Stimulated activated CD8-positive, alpha-beta memory T cell treated with anti-CD3 and anti-CD28 coated beads, Interleukin-12 subunit alpha, Interleukin-12 subunit beta, amount 100 ng/mL, for 1 hour (primary cell): ENCODE measurements around the gene RAD51B.
"Not testable (repeated sequence)": the region's sequence is repeated elsewhere in the genome, so short reads cannot be mapped to it uniquely, and the experiment has no call there.

Experiments
- DNase-seq: peaks from one replicate; pipeline ENCODE4 v3.0.0-alpha.2; 2020; ENCODE audit warnings: low read depth

The RAD51B gene

DNA sequence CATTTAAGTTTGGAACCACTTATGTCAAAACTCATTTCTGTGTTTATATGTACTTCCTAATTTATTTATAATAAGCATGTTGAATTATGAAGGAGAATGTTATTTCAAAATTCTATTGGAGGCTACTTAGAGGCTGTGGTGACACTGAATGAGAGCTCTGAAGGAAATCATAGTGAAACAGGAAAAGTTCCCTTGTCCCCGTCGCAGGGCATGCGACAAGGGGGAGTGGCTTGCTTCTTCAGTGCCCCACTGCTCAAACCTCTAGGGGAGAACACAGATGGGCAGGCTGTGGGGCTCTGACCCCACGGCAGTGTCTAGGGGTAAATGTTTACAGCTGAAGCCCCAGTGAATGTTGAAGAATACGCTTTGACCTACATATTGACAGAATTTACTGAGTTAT is 261.9 kb downstream of the RAD51B start:
- no peak for DNase-seq

DNA sequence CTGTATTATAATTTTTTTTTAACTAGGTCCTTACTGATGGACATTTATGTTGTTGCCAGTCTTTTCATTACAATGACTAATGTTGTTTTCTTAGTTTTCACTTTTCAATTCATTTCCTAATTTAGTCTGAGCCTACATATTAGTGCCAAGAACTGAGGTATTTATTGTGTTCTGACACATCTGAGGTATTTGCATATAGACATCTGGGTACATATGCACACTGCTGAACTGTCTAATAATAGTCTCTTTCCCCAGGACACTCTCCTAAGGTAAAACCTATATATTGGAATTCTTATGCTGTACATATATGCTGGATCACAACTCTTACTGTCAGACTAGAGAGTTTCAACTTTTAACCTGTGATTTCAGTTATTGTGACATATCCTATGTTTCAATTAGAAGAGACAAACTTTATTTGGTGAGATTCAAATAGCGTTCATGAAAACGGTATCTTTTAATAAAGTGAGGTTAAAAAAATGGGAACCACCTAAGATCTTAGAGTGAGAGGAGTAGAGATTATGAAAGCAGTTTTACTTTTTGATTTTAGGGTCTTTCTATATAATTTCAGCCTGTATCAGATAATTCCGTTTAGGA is 263.2 kb downstream of the RAD51B start:
- no peak for DNase-seq

DNA sequence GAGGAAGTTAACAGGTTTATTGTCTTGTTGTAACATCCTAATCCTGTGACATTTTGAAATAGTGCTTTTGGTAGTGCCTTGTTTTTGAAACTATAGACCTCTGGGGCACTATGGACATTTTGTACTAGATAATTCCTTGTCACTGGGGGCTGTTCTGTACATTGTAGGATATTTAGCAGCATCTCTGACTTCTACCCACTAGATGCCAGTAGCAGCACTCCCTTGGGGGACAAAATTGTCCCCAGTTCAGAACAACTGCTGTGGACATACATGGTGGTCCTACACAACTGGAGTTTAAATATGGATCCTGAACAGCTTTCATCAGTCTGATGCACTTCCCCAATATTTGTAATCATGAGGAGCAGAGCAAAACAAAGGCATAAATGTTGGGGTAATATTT is 264.7 kb downstream of the RAD51B start:
- DNase-seq: no peak

DNA sequence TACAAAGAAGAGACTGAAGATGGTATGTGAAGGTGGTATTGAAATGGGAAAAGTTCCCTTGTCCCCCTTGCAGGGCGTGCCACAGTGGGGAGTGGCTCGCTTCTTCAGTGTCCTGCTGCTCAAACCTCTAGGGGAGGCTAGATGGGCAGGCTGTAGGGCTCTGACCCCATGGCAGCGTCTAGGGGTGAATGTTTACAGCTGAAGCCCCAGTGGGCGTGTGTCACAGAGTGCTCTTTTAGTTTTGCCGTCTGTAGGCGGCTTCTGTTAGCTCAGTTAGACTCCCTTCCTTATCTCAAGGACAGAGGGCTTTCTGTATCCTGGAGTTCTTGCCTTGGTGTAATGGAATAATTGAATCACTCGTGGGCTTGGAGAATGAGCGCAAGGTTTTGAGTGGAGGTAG is 266.2 kb downstream of the RAD51B start:
- DNase-seq: no peak

DNA sequence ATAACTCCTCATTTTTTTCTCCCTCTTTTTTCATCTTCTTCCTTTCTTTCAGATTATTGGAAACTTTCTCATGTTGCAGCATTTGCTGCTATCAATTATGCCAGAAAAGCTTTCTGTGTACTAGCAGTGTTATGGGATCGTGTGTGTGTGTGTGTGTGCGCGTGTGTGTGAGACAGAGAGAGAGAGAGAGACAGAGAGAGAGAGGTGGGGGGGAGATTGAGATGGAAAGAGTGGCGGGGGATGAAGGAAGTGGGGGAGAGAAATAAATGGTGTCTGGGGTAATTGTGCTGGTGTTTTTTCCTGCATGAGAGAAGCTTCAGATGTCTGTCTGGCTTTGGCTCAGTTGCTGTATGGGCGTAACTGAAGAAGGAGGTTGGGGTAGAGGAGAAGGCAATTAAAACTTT is 268.9 kb downstream of the RAD51B start:
- no peak for DNase-seq

DNA sequence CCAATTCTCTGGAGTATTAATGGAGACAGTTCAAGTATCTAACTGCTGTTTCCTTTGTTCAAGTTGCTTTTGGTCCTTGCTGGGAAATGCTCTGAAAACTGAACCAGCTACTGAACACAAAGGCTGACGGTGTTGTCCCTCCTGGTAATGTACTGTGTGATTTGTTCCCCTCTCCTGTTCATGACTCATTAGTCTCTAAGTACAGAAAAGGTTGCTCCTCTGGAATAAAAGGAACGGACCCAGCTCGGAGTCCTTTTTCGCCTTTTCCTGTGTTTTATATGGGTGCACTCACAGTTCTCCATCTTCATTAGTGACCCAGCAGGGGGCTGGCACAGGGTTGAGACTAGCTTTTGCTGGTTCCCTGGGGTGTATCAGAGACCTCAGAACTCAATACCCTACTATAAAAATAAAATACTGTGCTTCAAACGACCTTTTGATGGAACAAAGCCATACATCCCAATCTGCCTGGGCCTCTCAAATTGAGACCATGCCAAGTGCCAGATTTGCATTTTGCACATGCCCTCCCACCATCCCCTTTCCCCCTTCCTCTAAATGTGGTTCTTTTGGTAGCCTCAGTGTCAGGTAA is 269.7 kb downstream of the RAD51B start:
- DNase-seq: no peak

DNA sequence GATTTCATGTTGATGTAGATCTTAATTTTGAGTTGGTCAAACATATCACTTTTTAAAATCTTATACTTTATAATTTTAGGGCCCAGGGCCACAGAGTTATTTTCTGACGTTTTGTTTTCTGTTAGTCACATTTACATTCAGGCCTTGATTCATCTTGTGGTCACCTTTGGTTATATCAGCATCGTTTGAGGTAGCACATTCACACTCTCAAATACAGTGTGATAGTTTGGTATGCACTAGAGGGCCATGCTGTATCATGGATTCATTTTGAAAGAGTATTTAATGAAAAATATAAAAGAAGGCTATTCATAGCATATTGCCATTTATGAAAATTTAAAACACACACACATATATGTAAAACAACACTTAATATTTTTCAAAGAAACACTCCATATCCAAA is 274.6 kb downstream of the RAD51B start:
- no peak for DNase-seq

DNA sequence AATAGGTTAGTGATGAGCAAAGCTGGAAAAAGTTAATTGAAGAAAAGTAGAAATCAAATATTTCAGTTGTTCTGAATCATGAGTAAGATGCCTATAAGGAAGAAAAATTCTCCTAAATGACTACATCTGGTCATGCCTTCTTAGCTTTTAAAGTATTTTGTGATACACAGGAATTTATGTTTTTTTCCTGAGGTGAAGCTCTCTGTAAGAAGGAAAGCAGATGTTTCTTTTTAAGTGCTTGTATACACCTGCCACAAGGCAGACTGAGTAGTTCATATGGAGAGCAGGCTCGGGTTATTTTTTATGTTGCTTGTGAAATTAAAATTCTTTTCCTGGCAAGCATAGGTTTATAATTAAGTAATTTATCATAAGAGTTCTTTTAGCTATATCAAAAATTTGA is 275.2 kb downstream of the RAD51B start:
- no peak for DNase-seq

DNA sequence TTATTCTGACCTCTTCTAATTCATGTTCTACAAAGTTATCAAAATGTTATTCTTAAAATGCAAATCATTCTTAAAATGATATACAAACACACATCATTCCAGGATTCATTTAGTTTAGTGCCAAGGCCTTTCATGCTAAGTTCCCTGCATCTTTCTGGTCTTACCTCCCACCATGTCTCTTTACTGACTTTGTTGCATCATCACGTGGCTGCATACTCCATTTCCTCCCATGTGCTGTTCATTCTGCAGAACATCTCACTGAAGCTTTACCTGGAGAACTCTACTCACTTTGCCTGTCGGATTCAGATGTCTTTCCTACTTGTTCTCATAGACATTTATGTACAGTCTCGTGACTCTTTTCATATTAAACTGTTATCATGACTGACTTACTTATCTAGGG is 278.1 kb downstream of the RAD51B start:
- DNase-seq: no peak

DNA sequence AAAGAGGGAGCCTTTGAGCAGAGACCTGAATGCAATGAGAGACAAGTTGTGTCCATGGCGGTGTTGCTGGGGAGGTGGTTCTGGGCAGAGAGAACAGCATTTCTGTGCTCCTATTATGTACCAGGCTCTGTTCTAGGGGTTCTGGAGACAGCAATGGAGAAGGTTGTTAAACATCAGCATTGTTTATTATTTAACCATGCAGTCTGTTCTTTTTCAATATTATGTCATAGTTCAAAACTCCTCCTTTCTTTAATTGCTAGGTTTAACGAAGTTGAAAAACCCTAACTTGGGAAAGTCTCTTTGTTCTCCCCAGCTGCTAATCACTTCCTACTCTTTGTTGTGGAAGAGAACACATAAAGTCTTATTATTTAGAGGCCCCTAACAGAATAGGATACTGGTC is 279.3 kb downstream of the RAD51B start:
- DNase-seq: no peak

DNA sequence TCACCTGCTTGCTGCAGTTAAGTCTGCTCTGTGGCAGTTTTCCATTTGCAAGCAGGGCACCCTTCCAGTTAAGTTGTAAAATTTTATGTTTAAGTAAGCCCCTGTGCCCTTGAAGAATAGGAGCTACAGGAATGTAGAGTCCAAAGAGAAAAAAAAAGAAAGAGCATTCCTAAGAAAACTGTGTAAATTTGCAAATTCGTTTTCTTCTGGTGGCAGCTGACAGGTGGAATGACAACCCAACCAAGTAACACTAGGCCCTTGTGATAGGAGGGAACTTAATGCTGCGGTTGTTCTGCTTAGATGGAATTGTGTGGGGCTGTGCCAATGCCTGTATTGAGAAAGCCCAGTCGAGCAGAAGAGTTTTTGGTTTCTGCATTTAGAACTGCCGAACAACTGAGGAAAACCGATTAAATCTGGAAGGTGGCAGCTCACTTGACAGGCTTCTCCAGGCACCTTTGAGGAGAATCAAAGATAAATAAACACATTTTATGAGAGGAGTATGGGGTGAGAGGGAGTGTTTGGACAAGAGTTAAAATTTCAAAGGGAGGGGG is 280.0 kb downstream of the RAD51B start:
- no peak for DNase-seq

DNA sequence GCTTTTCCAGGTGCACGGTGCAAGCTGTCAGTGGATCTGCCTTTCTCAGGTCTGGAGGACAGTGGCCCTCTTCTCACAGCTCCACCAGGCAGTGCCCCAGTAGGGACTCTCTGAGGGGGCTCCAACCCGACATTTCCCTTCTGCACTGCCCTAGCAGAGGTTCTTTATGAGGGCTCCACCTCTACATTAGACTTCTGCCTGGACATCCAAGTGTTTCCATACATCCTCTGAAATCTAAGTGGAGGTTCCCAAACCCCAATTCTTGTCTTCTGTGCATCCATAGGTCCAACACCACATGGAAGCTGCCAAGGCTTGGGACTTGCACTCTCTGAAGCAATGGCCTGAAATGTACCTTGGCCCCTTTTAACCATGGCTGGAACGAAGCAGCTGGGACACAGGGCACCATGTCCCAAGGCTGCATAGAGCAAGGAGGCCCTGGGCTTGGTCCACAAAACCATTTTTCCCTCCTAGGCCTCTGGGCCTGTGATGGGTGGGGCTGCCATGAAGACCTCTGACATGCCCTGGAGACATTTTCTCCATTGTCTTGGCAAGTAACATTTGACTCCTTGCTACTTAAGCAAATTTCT is 282.2 kb downstream of the RAD51B start:
- not testable (repeated sequence) for DNase-seq

DNA sequence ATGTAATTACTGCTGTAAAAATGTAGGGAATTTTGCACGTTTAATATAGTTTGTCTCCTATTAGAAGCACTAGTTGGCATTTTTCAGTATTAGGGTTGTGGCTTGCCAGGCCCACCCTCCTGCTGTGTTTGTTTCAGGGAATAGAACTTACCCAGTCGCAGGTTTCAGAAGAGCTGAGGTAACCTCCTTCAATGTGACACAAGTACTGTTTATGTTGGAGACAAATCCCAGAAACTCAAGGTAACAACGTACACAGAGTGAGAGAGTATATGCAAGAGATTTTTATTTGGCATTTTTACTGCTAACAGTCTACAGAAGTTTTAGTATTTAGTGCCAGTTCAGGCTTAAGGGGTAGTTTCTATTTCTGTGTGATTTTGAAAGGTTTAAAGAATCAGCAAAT is 284.3 kb downstream of the RAD51B start:
- no peak for DNase-seq

DNA sequence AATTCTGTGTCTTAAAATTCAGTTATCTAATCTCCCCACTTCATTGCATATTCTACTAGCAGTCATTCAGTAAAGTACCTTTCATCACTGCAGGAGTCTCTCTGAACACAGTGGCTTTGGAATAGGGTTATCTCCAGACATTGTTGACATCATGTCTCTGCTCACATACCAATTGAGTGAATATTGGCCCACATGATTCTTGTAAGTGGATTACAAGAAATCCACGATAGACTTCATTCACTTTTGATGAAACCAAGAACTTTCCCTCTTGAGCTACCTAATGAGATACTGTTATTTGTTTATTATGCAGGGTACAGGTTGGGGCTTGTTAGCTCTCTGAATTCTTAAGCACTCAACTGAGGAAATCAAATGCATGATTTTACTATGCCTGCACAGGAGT is 284.9 kb downstream of the RAD51B start:
- DNase-seq: no peak

DNA sequence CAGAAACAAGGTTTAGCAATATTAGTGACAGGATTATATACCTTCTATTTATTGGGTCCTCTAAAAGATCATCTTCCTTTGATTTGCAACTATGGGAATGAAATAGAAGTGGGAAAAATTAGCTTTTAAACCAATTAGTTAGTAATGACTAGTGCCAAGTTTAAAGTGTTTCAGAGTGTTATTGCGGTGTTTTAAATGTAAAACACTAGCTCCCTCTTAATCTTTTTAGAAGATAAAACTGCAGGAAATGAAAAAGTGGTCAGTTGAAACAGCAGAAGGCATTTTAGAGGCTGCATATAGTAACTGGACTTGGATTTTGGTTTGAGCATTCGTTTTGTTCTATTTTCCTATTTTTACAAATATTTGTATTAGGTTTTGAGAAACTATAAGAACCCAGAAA is 286.2 kb downstream of the RAD51B start:
- no peak for DNase-seq

DNA sequence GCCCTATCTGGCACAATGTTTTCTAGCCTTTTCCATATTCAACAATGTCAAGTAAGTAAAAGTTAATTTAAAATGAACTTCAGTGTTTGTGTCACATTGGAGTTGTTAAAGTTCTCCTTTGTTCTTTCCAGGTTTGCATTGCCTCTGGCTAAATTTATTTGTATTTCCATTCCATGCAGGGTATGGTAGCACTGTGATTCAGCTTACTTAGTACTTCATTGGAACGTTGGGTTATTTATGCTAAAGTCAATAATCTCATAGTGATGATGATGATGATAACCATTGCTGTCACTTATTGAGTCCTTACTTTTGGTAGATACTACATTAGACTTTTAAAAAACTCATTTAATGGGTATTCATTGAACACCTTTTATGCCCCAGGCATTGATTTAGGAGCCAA is 286.9 kb downstream of the RAD51B start:
- DNase-seq: no peak

DNA sequence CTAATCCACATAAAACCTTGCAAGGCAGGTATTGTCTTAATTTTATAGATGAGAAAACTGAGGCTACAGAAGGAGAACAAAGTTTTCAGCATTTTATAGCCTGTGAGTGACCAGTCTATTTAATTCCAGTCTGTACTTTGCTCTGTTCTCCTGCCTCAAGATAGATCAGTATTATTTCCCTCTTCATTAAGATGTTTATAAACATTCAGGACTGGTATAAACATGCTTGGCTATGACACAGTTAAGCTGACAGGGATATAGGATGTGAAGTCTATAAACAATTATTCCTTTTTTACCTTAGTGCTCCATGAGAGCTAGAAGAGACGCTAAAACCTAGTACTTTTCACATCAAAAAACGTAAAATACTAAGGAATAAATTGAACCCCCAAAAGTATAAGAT is 287.3 kb downstream of the RAD51B start:
- DNase-seq: no peak

DNA sequence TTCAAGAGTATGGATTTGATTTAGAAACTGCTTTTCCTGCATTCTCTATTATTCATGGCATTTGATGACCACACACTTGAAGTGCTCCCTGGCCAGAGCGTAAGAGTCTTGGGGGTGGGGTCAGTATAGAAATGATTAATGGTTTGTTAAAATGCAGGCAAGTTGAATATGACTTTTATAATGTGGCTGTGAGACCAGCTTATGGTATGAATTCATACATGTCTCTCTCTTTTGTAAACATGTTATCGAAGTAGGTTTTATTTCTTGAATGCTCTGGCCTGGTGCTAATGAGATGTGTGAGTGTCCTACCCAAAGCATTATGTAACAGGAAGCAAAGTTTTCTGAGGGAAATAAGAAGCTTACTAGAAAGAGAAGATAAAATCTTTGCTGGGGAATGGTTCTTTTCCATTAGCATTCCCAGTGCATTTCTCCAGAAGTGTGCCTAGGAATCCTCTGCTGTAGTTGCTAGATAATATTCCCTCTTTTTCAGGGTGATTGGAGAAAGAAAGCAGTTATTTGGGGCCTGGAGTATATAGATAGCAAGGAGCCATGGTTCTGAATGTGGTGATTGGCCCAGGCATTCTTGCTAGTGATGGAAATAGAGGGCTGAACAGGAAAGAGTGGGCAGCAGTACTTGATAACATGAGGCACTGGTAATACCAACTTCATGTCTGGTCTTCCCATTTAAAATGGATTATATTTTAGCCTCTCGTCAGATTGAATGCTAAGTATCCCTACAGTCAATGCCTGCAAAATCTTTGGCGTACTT is 289.7 kb downstream of the RAD51B start:
- DNase-seq: no peak

DNA sequence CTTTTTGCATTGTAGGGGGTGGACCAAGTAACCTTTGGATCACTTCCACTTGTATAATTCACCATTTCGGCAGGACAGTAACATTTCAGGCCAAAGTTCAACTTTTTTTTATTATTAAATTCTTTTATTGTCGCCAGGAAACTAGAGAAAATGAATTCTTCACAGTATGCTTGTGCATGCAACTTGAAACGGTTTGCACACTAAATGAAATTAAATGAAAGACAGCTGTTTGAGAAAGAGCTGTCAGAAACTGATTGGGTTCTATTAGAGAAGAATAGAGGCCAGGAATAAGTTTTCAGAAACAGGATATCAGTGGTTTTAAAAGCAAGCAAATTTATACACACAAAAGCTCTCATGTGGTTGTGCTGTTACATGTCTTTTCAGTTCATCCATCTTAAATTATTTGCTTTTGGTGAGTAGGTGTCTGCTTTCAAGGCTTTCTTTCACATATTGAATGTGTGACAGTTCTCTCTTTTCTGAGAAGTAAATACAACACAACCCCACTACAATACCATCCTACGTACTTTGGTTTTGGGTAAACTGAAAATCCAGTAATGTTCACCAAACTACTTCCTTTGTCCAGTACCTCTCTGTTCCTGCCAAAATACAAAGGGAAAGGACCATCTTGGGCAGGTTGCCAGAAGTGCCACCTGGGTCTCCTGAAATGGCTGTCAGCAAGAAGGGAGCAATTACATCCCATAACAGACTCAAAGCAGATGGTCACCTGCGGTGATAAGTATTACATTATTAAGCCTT is 291.7 kb downstream of the RAD51B start:
- DNase-seq: no peak

DNA sequence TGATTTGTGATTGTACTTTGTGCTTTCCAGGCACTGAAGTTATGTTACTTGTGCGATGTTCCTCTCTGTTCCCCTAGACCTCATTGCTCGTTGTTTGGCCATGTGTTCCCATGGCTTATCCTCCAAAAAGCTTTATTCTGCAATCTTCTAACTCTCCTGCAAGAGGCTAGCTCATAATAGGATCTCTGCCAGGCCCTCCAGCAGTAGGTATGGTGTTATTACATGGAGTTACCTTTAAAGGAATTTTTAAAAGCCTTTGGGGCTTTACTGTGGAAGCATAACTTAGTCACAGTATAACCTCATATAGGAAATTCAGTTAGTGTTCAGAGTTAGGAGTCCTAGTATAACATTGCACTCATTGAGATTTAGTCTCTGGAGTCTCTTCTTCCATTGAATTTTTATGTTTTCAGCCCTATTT is 292.3 kb downstream of the RAD51B start:
- DNase-seq: no peak

DNA sequence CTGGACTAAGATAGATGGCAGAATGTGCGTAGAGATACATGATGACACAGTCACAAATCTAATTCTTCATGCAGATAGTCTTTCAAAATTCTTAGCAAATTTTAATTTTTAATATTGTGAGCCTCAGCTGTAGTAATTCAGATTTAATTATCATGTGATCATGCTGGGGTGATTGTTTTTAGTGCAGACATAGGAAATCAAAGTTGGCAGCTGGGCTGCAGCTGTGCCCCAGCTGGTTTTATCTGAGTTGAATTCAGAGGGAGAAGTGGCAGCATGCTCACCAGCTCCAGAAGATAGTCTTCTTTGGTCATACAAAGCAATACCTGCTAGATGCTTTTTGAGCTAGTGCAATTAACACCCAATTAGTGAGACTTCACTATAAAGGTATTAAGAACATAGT is 292.9 kb downstream of the RAD51B start:
- no peak for DNase-seq

DNA sequence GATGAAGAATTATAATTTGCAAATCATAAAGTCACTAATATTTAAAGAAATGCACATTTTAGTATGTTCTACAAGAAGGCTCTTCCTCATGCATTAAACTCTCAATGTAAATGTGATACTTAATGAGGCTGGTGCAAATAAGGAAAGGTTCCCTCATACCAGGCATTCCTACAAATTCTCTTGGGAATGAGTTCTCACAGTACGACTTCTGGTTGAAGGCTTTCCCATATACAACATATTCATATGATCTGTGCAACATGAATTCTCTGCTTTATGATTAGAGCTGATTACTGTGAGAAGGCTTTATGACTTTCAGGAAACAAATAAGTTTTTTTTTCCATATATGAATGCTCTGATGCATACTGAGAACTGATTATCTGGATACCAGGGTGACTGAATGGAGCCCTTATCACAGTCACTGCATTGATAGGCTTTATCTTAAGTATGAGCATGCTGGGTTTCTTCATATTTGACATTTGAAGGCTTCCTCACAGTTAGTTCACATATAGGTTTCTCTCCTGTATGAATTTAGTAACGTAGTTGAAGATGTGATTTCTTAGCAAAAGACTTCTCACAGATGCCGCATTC is 293.9 kb downstream of the RAD51B start:
- DNase-seq: no peak
